HK-2 (cell line): ENCODE results near the gene CEPT1.

ENCODE experiments used
- DNase-seq: peaks from one replicate; pipeline ENCODE4 v3.0.0-alpha.2; 2018; ENCODE audit not compliant: unreplicated experiment

The CEPT1 gene

GRCh38 chr1:111145963-111146768 lies 6.1 kb downstream of the CEPT1 start:
- no peak for DNase-seq

DNA sequence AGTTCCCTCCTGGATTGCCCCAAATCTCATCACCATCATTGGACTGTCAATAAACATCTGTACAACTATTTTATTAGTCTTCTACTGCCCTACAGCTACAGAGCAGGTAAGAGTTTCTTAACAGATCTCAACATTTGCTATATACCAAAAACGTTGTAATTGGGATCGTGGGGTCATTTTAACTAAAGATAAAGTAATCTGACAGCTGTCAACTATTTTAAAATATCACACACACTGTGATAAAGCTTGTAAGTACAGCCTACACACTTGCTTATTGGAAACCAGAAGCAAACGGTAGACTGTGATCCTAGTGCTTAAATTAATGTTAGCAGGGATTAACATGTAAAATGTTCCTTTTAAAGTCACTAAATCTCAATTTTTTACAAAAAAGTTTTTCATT lies 7.9 kb downstream of the CEPT1 start:
- DNase-seq, result no peak

DNA sequence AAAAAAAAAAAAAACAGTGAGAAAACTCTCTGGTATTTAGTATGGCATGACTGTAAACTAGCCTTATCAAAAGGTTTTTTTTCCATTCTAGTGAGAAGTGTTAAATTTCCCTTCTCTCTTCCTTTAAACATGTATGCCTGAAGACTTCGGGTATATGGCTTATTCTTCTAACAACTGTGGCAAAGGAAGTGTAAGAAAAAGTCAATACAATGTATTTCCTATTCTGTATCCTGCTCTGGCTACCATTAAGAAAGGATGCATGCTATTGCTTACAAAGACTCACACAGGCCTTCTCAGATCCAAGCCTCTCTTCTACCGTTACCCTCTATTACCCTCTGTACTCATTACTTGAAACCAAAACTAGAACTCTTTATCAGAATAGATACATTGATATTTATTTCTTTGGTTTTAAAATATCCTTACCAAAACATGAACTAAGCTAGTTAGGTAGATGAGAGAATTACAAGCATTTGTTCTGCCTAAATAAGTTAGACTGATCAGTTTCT lies 8.4 kb downstream of the CEPT1 start:
- DNase-seq, result no peak

DNA sequence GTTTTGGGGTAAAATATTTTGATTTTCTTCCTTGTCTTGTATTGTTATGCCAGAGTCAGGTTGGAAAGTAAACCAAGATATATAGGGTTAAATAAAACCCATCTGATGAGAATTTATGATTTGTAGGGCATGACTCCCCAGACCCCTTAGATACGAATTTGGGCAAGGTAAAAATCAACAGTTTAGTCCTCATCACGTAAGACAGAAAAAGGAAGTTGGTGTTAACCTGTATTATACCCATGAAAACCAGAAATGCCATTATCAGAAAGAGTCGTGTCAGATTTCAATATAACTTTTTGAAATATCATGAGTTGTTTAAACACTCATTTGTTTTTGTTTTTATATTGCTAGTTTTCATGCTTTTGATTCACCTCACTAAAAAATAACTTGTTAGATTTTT lies 11.8 kb downstream of the CEPT1 start:
- DNase-seq, result no peak

DNA sequence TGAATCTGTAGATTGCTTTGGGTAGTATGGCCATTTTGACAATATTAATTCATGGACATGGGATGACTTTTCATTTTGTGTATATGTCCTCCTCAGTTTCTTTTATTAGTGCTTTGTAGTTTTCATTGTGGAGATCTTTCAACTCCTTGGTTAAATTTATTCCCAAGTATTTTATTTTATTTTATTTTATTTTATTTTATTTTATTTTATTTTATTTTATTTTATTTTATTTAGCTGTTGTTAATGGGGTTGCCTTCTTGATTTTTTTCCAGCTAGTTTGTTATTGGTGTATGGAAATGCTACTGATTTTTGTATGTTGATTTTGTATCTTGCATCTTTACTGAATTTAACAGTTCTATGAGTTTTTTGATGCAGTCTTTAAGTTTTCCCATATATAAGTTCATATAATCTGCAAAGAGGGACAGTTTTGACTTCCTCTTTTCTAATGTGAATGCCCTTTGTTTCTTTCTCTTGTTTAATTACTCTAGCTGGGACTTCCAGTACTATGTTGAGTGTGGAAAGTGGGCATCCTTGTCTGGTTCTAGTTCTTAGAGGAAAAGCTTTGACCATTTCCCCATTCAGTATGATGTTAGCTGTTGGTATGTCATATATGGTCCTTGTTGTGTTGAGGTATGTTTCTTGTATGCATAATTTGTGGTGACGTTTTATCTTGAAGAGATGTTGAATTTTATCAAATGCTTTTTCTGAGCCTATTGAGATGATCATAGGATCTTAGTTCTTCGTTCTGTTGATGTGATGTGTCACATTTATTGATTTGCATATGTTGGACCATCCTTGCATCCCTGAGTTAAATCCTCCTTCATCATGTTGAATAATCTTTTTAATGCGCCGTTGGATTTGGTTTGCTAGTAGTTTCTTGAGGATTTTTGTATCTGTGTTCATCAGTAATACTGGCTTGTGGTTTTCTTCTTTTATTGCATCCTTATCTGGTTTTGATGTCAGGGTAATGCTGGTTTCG lies 14.3 kb downstream of the CEPT1 start:
- DNase-seq, result no peak

GRCh38 chr1:111157431-111157830 lies 17.4 kb downstream of the CEPT1 start:
- no peak for DNase-seq

DNA sequence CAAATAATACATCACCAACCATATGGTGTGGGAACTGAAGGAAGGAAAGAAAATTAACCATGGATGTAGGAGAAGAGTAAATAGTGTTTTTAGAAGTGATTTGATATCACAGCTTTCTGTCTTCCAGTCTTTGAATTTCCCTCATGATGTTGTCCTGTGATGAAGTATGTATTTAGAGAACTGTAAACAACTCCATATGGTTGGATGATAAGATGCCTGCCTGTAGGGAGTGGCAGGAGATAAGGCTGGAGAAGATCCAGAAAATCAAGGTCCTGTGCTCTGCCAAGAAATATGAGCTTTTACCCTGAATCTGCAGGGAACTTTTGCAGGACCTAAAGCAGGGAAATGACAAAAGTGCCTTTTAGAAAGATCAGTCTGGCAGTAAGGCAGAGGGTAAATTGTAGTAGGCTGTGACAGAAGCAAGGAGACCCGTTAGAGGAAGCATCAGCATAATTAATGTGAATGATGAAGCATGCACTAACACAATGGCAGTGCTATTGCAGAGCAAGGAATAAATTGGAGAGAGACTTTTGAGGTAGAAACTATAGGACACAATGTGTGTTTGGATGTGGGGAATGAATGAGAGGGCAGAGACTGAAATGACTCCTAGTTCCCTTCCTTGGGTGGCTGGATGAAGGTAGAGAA lies 21.9 kb downstream of the CEPT1 start:
- no peak for DNase-seq

DNA sequence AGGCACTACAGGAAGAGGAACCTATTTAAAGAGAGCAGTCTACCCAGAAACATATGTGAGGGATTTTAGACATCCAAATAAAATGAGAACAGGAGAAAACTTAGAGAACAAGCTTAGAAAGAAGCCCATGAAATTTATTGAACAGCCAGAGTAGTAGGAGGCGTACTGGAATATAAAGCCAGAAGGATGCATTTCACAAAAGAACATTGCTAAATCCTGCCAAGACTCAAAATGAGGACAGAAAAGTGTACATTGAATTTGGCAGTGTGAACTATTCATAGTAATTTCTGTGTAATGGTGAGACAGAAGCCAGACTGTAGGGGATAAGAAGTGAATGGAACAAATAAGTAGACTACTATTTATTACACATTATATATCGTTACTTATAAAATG lies 22.5 kb downstream of the CEPT1 start:
- DNase-seq, result no peak

DNA sequence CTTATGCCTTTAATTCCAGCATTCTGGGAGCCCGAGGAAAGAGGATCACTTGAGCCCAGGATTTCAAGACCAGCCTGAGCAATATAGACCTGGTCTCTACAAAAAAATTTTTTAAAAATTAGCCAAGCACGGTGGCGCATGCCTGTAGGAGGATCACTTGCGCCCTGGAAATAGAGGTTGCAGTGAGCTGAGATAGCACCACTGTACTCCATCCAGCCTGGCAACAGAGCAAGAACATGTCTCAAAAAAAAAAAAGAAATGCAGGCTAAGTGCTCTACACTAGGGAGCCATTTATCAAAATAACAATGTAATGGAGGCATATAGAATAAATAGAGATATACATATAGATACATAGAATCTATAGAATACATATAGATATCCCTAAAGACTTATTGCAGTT lies 23.3 kb downstream of the CEPT1 start:
- DNase-seq, result no peak

GRCh38 chr1:111164151-111164550 lies 24.1 kb downstream of the CEPT1 start:
- no peak for DNase-seq

DNA sequence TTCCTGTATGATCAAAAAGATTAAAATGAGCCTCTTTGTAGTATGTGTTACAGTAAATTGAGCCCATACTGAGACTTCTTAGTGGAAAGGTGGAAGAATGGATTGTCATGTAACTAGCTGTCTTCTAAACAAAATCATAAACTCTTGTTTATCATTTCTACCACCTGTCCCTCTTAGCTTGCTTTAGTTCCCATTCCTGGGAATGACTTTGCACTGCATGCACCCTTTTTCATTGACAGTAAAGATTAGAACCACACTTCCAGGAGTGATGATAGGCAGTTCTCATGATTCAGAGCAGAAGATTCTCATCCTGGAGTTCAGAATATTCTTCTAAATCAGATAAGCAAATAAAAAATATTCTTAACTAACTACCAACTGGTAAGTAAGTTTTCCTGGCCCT lies 32.4 kb downstream of the CEPT1 start:
- no peak for DNase-seq

DNA sequence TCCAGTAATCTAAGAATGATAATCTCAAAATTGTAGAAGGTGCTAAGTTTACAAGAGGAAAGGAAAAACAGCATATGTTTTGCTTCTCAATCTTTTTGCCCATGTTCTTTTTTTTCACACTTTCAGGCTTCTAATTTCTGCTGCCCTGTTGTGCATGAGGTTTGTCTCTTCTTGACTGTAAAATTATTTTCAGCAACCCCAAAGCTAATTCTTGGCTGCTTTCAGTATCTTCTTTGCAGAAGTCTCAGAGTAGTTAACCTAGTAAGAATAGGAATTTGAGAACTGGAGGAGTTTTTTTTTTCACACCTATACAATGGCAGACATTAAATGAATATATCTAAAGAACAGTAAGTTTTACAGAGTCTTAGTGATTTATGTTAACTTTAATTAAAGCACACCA lies 34.0 kb downstream of the CEPT1 start:
- no peak for DNase-seq

- no peak for DNase-seq
Measured at GRCh38 chr1:111175349-111175748, 35.3 kb downstream of the CEPT1 start.

DNA sequence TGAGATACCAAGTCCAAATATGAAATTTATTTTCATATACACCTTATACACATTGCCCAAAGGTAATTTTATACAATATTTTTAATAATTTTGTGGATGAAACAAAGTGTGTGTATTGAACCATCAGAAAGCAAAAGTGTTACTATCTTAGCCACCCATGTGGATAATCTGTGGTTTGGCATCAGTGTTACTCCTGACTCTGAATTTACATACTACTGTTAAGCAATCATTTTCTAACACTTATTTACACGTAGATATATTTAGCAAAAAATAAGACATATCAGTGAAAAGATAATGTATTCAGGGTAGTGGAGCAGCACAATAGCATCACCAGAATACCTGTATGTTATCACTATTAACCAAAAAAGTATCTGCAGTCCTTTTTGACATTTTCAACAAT lies 36.7 kb downstream of the CEPT1 start:
- DNase-seq, result no peak

- no peak for DNase-seq
Measured at GRCh38 chr1:111179968-111180533, 40.0 kb downstream of the CEPT1 start.

GRCh38 chr1:111182052-111182451 lies 42.0 kb downstream of the CEPT1 start:
- no peak for DNase-seq

- no peak for DNase-seq
Measured at GRCh38 chr1:111183308-111184069, 43.5 kb downstream of the CEPT1 start.

DNA sequence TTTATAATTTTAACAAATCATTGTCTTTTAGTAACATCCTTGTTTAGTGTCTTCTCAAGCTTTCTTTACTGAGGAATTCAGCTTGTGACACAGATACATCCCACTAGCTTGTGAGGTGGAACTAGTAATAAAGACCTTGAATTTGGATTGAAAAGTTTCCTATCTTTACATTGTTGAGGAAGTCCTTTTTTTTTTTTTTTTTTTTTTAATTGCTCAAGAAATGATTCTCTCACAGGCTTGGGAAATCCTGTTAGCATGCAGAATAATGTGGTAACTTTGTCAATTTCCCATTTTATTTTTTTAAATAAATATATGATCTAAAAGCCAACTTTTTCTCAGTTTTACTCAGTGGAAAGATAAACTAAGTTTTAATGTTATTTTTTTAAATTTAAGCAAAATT lies 44.6 kb downstream of the CEPT1 start:
- DNase-seq, result no peak

GRCh38 chr1:111190931-111191451 lies 51.0 kb downstream of the CEPT1 start:
- no peak for DNase-seq

DNA sequence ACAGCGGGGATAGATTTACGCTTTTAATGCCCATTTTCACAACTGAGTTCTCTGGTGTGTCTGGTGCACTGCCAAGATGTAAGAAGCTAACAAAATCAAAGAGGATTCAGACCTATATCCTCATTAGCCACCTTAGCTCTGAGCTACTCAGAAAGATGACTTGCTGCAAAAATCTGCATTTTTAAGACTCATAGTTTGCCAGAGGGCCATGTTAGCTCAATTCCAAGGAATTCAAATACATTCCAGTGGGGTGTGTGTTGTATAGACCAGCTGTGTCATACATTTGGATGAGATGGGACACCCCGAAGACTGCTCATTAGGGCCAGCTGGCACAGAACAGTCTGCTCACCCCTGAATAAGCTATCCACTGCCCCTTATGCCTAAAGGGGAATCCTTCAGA lies 51.5 kb downstream of the CEPT1 start:
- DNase-seq, result no peak

DNA sequence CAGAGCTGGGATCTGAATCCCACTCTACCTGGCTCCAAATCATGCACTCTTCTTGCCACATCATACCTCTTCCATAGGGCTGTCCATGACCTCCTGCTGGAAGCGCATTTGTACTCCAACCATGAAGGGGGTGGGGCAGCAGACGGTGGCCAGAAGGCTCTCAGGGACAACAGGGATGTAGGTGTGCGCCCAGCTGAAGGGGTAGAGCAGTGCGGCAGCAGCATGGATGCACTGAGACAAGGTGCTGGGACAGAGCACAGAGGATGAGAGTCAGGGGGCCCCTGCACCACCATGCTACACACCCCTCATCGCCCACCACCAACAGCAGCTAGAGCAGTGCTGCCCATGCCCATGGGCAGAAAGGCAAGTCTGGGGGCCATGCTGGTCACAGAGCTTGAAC lies 52.1 kb downstream of the CEPT1 start:
- no peak for DNase-seq
